Liver (tissue), 3 donors: Measurements from ENCODE around the gene MYO18B.

Experiments
- ATF3 ChIP-seq: IDR thresholded peaks from 2 replicates; pipeline ENCODE4 v1.6.1; 2016; ENCODE audit warnings: antibody characterized with exemption
- EGR1 ChIP-seq, 2 donors: IDR thresholded peaks; 2 replicates each; pipeline ENCODE4 v1.6.1; 2016 to 2018; ENCODE audit warnings: antibody characterized with exemption in 2 of 2, low read depth in 2 of 2
- JUND ChIP-seq, 2 donors: IDR thresholded peaks; 2 replicates each; pipeline ENCODE4 v1.6.1; 2016; ENCODE audit warnings: antibody characterized with exemption in 2 of 2
- TAF1 ChIP-seq: conservative IDR thresholded peaks from 2 replicates; pipeline ENCODE4 v1.6.1; 2016; ENCODE audit warnings: antibody characterized with exemption, mild to moderate bottlenecking
- TF ChIP-seq, protein P1 (sequence below): fragments of 150-350 bp; IDR thresholded peaks from 2 replicates; pipeline ENCODE4 v1.5.1; 2017; ENCODE audit warnings: improper control_type of control experiment, low read depth, low read length; ENCODE audit not compliant: missing input control
- donor health status: healthy.
- donor health status: healthy.

DNA sequence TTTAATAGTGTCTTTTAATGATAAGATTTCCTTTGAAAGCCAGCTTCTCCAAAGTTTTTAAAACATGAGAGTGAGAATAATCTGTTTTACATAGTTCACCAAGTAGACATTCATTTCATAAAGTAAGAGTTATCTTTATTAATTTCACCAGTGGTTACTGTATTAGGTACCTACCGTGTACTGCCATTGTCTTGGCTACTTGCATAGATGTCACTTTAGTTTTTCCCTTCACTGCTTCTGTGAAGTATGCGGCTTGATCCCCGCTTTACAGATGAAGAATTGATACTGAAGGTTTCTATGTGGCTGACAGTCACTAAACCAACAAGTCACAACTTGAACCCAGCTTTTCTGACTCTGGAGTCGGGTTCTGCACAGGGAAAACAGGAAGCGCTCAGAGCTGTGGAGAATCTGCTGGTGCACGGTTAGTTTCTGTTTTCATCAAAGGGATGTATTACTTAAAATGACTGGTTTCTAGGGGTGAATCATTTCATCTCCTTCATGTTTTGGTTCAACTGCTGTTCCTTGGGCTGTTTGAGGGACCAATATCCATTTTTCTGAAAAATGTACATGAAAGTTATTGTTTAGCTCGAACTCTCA is 39.3 kb upstream of the MYO18B start:
- TF ChIP-seq TAF1 (no peak), JUND (IDR thresholded peaks at IDR 0.05) (no peak), EGR1 (IDR thresholded peaks at IDR 0.05; ENCODE audit: low read depth in 2 of 2) (no peak), ATF3 (no peak)
- TF ChIP-seq, protein P1, sequence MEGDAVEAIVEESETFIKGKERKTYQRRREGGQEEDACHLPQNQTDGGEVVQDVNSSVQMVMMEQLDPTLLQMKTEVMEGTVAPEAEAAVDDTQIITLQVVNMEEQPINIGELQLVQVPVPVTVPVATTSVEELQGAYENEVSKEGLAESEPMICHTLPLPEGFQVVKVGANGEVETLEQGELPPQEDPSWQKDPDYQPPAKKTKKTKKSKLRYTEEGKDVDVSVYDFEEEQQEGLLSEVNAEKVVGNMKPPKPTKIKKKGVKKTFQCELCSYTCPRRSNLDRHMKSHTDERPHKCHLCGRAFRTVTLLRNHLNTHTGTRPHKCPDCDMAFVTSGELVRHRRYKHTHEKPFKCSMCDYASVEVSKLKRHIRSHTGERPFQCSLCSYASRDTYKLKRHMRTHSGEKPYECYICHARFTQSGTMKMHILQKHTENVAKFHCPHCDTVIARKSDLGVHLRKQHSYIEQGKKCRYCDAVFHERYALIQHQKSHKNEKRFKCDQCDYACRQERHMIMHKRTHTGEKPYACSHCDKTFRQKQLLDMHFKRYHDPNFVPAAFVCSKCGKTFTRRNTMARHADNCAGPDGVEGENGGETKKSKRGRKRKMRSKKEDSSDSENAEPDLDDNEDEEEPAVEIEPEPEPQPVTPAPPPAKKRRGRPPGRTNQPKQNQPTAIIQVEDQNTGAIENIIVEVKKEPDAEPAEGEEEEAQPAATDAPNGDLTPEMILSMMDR, result no peak
